GM18498 (cell line): Measurements from ENCODE around the gene ATP6V1B1.
A peak's percentile ranks its signal among the peaks of the same experiment; 100 is the strongest.

Experiments
- ATAC-seq: cut with Tn5 transposase; IDR thresholded peaks from one replicate; pipeline ENCODE4 v1.9.1; 2021; ENCODE audit warnings: mild to moderate bottlenecking, moderate library complexity; ENCODE audit not compliant: unreplicated experiment

ATP6V1B1 gene

DNA sequence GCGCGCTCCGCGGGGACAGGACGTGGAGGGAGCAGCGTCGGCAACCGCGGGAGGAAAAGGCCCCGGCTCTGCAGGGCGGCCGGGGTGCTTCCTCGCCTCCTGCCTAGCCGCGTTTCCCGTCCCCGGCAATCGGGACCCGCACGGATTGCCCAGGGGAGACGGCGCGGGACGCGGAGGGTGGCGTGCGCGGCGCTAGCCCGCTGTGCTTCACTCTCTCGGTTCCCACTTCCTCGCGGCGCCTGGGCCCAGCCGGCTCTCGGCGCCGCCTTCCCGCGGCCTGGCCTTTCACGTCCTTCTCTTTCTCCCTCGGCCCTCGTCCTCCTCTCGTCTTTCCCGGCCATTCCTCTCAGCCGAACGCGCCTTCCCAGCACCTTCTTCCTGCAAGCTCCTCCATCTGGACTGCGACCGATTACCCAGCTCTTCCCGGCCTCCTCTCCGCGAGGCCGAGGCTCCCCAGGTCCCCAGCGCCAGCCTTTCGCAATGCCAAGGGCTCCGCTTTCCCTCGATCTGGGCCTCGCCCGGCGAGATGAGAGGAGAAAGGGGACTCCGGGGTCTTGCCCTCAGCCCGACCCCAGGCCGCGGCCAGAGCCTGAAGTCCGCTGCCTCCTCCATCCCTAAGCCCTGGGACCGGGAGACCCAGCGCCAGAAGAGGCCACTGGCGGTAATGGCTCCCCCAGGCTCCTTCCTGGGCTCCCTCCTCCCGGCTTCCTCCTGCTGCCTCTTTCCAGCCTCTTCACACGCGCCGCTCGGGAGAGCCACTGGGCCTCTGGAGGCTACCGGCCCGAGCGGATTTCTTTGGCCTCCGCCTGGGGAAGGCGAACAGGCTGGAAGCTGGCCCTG lies 34.3 kb upstream of the ATP6V1B1 start:
- ATAC-seq = no peak

DNA sequence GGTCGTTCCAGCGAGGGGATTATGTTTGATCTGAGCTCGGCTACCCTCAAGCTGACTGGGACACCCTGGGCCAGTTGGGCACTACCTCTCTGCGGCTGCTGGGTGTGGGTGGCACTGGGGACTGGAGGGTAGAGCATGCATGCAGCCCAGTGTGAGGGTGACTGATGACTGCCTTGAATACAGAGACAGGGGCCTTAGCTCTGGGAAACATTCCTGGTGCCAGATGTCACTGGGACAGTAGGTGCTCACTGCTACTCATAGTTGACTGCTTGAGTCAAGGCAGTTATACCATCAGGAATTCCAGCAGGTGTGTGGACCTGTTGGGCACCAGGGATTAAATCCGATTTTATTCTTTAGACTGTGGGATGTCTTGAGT lies 33.6 kb upstream of the ATP6V1B1 start:
- ATAC-seq = no peak

DNA sequence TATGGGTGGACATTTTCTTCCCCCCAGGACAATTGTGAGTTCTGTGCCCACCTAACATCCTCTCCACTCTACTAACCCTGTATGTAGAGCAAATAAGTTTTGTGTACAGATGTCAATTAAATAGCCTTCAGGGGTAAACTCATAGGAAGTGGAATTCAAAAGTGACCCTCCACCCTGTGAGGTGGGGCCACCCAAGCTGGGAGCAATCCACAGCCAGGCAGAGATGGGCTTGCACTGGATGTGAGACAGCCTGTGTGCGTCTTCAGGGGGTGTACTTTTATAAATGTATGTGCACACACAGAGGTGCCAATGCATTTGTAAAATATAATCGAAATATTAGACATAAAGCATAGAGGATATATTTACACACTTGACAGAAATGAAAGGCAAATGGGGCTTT lies 33.1 kb upstream of the ATP6V1B1 start:
- no peak for ATAC-seq

DNA sequence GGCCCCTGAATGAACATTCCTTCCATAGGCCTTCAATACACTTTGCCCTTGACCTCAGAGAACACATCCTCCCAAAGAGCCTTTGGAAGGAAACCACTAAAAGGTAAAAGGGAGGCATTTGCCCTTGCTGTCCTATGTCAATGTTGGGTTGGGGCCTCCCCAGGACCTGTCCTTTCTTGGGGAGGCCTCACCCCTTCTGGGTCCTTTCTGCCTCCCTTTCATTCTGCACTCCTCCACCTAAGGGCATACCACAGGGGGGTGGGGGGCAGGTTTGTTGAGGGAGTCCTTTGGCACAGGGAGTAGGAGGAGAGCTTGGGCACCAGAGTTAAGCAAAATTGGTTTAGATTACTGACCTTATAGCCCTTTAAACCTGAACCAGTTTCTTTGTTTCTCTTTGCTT lies 32.5 kb upstream of the ATP6V1B1 start:
- no peak for ATAC-seq

DNA sequence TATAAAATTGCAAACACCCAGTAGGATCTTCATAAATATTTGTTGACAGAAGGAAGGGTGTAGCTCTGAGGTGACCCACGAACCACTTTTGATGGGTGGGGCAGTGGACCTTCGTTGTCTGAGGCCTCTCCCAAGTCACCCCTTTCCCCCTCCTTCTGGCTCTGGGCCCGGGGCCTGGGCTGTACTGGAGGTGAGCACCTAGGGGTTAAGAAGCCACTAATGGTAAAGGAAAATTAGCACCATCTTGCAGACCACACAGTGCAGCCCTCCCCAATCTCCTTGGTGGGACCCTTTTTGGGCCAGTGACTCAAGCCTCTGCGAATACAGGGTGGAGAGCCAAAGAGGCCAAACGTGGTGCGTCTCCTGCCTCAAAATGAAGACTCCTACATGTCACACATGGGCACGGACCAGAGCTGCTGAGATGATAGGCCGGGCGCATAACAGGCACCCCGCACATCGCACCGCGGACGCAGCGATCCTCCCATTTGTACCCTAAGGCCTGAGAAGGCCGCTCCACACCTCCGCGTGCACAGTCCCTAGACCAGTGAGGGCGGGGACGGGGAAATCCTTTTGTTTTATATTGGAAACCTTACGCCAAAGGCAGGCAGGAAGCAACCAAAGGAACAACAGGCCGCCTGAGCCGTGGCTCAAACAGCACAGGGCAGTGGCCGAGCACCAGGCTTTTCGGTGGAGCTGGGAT lies 31.9 kb upstream of the ATP6V1B1 start:
- no peak for ATAC-seq

DNA sequence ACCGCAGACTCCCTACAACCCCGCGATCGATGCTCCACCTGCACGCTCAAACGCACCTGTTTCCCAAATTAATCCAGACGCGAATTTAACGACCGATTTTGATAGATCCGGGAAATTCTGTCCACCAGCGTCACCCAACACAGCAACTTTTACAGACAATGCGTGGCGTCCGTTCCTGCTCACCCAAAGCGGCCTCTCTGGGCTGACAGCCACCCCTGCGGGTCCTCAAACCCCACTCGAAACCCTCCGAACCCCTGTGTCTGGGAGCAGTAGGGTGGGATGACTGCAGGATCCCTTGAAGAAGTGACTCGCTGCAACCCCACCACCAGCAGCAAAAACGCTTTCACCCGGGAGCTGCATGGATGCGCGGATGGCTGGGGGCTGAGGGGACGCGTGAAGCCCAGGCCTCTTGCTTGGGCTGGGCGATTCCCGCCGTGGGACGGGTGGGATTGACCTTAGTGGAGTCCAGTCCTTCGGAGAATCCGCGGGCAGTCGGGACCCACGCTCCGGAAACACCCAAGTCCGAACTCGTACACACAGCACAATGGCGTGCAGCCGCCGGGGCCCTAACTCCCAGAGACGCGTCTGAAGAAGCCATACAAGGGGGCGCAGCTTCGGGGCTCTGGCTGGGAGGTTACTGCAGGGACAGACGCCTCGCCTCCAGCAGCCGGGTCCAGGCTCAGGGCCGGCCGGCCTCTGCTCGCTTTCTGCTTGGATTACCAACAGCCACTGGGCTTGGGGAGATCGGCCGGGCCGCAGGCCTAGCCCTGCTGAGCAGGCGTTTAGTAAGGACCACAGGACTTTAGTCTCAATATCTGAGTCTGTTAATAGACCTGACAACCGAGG lies 31.1 kb upstream of the ATP6V1B1 start:
- ATAC-seq = no peak

DNA sequence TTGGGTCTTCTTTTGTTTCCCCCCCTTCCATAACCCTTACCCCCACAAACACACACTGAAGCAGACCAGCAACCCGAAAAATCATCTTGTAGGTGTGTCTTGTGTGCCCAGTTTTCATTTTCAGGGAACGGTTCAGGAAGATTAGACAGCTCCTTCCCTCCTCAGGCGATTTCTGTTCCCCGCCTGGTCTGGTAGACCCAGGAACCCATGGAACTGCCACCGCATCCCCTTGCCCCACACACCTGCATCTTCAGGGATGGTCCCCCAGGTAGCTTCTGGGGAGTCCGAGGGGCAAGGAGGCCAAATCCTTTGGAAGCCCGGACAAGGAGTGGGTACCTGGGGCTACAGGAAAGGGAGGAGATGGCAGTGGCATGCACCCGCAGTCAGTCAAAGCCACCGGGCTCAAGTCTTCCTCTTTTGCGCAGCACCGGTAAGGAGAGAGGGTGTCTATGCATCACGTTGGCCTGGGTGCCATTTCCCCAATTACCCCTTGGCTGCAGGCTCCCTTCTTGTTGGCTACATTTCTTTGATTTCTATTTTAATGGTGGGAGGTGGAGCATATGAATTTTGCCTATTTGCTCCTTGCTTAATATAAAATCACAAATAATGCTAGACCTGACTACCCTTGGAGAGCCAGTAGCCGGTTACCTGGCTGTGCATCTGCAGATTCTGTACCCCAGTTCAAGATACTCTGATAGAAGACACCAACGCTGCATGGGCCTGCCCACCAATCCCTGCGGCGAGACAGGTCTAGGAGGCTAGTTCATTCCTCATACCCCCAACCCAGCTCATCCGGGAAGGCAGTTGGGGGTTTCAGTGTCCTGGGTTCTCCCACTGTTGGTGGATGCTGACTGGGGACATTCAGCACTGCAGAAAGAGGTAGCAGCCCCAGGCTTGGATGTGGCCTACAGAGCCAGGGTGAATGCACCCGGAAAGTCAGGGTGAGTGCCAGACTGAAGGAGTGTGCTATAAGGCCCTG lies 30.0 kb upstream of the ATP6V1B1 start:
- no peak for ATAC-seq

DNA sequence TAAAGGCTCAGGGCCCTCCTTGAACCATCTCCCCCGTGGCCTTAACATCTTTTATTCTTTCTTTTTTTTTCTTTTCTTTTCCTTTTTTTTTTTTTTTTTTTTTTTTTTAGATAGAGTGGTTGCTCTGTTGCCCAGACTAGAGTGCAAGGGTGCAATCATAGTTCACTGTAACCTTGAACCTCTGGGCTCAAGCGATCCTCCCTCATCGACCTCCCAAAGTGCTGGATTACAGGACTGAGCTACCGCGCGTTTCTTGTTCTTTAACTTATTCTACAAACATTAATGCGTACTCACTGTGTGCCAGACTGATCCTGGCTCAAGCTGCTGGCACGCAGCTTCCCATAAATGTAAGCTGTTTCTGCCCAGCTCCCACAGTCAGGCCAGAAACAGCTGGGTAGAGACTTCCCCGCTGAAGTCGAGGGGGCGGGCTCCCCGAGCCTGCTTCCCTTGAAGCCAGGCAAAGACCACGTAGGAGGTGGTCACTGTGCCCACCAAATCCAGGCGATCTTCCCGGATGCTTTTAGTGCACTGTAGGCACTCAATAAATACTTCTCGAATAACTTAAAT lies 29.2 kb upstream of the ATP6V1B1 start:
- ATAC-seq = no peak

DNA sequence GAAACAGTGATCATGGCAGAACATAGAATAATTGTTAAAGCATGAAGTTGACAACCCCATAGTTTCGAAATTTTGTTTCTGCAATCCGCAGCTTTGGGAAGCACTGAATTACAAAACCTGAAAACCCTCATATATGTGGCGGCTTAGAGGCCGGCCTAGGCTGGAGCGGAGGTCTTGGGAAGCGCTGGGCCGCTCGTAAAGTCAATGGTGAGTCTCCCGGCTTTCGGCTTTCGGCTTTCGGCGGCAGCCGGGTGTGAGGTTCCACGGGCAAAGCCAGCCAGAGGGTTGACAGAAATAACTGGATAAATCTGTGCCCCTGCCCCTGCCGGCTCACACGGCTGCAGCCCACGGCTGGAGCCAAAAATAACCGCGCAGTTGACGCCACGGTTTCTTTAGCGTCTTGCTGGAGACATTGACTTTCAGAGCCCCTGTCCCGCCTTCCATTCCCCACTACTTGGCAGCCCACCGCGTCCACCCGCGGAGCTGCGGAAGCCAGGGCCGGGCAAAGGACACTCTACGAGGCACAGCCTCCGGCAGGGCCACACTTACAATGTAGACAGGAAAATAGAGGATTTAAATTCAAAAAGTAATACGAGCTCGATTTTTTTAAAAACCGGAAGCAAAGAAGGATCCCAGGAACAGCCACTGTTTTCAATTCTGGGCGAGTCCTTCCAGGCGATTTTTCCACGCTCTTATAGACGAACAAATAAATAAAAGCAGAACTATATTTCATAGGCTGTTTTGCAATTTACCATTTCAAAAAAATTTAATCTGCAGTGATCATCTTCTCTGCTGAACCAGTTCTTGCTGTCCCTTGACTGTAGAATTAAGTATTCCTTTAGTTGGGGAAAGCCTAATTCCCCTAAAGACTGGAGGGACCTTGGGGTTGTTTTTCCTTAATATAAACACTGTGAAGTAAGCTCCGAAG lies 28.3 kb upstream of the ATP6V1B1 start:
- no peak for ATAC-seq

DNA sequence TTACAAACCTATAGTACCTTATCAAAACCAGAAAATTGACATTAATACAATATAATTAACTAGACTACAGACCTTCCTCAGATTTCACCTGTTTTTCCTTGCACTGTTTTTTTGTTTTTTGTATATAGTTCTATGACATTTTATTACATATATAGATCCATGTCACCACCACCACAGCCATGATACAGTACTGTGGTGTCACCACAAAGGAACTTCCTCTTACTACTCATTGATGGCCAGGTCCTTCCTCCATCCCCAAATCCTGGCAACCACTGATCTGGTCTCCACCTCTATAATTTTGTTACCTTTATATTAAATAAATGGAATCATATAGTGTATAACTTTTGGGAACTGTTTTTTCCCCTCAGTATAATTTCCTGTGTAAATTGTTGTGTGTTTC lies 19.4 kb upstream of the ATP6V1B1 start:
- ATAC-seq = no peak

DNA sequence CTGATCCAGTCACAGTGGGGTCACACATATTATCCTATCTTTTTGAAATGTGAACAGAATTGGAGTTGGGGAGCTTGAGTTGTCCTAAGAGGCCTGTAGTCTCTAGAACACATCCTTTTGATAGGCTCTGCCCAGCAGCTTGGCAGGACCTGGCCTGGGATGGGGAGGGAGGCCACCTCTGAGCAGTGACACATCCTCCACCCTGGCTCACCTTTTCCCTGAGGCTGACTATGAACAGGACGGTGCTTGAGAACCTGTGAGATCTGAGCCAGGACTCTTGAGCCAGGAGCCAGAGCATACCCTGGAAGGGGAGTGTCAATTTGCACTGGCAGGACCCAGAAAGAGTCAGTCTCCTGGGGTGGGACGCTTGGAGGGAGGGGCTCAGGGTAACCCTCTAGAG lies 17.7 kb upstream of the ATP6V1B1 start:
- ATAC-seq = no peak

DNA sequence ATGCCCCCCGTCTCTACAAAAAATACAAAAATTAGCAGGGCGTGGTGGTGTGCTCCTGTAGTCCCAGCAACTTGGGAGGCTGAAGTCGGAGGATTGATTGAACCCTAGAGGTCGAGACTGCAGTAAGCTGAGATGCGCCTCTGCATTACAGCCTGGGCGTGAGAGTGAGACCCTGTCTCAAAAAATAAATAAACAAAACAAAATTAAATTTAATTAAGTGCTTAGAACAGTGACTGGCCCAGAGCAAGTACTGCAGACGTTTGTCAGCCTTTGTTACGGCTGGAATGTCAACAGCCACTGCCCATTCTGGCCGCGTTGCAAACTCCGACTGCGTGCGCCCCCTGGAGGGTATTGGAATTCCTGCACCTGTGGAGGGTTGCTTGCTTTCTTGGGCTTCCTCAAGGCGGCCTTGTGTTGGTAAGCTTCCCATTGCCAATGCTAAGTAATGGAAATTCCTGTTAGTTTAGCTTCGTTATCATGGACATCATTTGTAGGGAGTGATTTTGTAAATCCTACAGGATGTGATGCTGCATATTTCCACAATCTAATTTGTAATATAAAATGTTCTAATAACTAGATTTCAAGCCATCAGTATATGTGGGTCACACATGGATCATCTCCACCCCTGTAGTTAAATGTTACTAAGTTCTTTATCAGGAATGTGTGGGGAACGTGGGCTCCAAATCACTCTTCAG lies 15.9 kb upstream of the ATP6V1B1 start:
- ATAC-seq = peak; percentile 70

DNA sequence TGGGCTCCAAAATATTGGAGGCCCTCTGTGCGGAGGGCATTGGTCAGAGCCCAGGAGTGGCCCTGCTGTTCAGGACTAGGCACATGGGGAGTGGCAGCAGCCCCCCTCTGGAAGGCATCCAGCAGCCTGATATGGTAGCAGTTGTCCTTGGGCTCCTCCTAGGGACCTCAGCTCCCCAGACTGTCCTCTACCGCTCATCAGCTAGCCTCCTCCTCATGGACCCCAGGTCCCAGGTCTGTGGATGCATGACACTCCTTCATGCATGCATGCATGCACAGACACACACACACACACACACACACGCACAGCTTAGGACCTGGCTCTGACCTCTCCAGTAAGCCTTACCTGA lies 15.4 kb upstream of the ATP6V1B1 start:
- no peak for ATAC-seq

DNA sequence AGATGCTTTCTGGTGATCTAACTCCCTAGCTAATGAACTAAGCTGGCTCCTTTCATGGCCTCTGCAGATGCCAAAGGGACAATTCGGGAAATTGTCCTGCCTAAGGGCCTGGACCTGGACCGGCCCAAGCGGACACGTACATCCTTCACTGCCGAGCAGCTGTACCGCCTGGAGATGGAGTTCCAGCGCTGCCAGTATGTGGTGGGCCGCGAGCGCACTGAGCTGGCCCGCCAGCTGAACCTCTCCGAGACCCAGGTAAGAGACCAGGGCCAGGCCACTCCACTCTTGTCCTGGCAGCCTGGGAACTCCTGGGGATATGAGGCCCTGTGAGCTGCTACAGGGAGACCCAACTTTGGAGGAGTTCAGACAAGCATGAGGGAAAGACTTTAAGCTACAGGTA lies 14.7 kb upstream of the ATP6V1B1 start:
- ATAC-seq = no peak

DNA sequence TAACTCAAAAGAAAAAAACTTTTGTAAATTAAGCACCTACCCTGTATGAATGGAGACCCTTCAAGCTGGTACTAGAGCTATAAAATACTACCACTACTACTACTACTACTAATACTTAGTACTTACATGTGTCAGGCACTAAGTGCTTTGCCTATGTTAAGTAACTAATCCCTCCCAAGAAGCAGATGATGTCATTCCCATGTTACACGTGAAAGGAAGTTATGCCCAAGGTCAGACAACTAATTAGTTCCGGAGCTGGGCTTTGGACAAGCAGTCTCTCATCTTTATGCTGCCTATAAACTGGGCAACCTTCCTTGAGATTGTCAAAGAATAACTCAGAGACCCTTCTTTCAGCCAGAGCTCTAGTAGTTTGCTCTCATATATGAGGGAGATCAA lies 13.9 kb upstream of the ATP6V1B1 start:
- no peak for ATAC-seq

DNA sequence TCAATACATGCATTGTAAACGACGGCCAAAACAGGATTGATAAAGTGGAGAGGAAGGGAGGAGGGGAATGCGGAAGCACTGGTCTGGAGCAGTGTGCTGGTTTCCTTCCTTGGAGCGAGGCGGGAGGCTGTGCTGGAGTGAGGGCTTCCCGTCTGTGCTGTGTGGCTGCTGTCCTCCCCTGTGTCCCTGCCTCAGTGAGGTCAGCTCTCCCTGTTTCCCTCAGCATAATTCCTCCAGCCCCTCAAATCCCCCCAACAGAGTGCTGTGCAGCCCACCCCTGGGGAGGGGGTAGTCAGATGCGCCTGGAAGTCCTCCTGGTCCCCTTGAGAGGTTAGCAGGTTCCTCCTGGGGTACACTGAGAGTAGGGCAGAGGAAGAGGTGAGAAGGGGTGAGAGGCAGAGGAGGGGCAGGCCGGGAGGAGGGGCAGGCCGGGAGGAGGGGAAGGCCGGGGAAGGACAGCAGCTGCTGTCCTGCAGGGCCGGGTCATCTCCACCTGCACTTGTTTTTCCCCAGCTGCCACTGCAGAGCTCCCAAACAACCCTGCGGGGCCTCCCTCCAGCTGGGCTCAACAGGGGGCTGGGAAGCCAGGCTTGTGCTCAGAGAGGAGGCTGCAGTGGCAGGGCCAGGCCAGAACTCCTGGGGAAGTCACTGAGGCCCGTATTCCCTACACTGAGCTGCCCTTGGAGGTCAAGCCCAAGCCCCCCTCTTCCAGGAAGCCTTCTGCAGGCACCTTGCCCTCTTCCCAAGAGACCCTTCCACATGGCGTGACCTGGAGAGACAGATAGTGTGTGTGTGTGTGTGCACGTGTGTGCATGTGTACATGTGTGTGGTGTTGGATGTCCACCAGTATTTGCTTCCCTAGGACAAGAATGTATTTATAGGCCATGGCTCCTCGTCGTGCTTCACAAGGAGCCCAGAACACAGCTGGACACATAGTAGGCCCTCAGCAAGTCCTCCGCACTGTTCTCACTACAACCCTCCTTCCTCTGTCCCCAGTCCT lies 13.2 kb upstream of the ATP6V1B1 start:
- no peak for ATAC-seq

DNA sequence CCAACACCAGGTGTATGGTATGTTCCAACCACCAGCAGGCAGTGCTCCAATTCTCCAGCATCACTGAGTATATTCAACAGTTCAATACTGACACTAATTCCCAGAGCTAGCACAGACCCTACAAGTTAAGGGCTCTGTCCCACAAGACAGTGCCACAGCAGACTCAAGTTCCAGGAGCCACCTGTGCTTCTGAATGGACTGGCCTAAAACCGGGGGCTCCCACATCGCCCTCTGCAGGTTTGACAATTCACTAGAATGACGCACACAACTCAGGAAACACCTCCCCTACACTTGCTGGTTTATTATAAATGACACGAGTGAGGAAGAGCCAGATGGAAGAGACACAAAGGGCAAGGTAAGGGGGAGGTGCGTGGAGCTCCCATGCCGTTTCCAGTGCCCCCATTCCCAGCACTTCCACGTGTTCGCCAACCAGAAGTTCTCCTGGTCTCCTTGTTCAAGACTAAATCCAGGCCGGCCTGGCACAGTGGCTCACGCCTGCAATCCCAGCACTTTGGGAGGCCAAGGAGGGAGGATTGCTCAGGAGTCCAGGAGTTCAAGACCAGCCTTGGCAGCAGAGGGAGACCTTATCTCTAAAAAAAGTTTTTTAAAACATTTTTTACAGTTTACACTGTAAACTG lies 12.2 kb upstream of the ATP6V1B1 start:
- ATAC-seq = no peak
